GM12878 (cell line): Measurements from ENCODE around the gene PPRC1. TPM values are rescaled to one million over a fixed set of nuclear protein-coding genes. Genes with fewer than 3 reads are reported as not detected.

Experiments
- ATAC-seq: fragments of 200-7000 bp; cut with Tn5 transposase; 3 replicates; pipeline ENCODE4 v1.9.1; 2020; ENCODE audit warnings: mild to moderate bottlenecking, moderate library complexity
- BruUV-seq: library from RNA; stranded (reverse); fragments of 400-500 nt; replicated peaks from 2 replicates; lab custom pipeline; 2021; lab: Mats Ljungman, UMichigan
- CTCF ChIA-PET: fragments of 300-600 bp; sonication (Branson Sonifier 250); formaldehyde crosslinking; extraction: SDS; loops from one replicate; lab custom pipeline; 2021; ENCODE audit warnings: inconsistent platforms; lab: Yijun Ruan, JAX
- POLR2A ChIA-PET: fragments of 350-600 bp; formaldehyde crosslinking; extraction: SDS; loops from one replicate; lab custom pipeline; 2021; ENCODE audit warnings: inconsistent platforms; lab: Charles Lee
- RAD21 ChIA-PET: fragments of 300-600 bp; sonication (Branson Sonifier 250); formaldehyde crosslinking; loops from one replicate; lab custom pipeline; 2023; ENCODE audit warnings: antibody characterized with exemption; ENCODE audit not compliant: unreplicated experiment; lab: Charles Lee
- SMC1A ChIA-PET: fragments of 300-600 bp; sonication (Branson Sonifier 250); formaldehyde crosslinking; loops from one replicate; lab custom pipeline; 2023; ENCODE audit not compliant: unreplicated experiment, uncharacterized antibody; lab: Charles Lee
- DNase-seq: peaks from one replicate; pipeline ENCODE4 v3.0.0-alpha.2; 2011; ENCODE audit warnings: low read depth, low spot score
- FAIRE-seq: peaks from 3 replicates; lab custom pipeline; 2011; peaks lifted over from hg19 to GRCh38; lab: Jason Lieb, UNC
- H2AFZ ChIP-seq: 2 replicates; pipeline ENCODE4 v1.6.0; 2011; ENCODE audit warnings: low read depth, low read length, control low read depth; ENCODE audit not compliant: control insufficient read depth
- H3K27ac ChIP-seq: 2 replicates; pipeline ENCODE4 v1.5.1; 2011; ENCODE audit warnings: control low read depth; ENCODE audit not compliant: control insufficient read depth, insufficient read depth
- H3K27me3 ChIP-seq, 2 experiments: replicated peaks in 1 of 2; 2 replicates each; pipeline versions ENCODE4 v1.6.0 to v1.6.1; 2011; ENCODE audit warnings: low read length in 1 of 2; ENCODE audit not compliant: control insufficient read depth in 2 of 2, insufficient read depth in 2 of 2
- H3K36me3 ChIP-seq, 2 experiments: 2 replicates each; pipeline ENCODE4 v1.5.1; 2011; ENCODE audit warnings: low read length in 1 of 2; ENCODE audit not compliant: control insufficient read depth in 2 of 2, insufficient read depth in 2 of 2
- H3K4me1 ChIP-seq: 2 replicates; pipeline ENCODE4 v1.6.1; 2011; ENCODE audit warnings: mild to moderate bottlenecking, low read length, moderate library complexity, mixed read lengths; ENCODE audit not compliant: control insufficient read depth, insufficient read depth
- H3K4me2 ChIP-seq: 2 replicates; pipeline ENCODE4 v1.6.0; 2011; ENCODE audit warnings: control low read depth; ENCODE audit not compliant: control insufficient read depth, insufficient read depth
- H3K4me3 ChIP-seq: fragments of 200-600 bp; sonication (generic); 2 replicates; pipeline ENCODE4 v1.5.1; 2016
- H3K79me2 ChIP-seq: 2 replicates; pipeline ENCODE4 v1.6.0; 2011; ENCODE audit warnings: low read length; ENCODE audit not compliant: control insufficient read depth, insufficient read depth
- H3K9ac ChIP-seq: 2 replicates; pipeline ENCODE4 v1.8.0; 2011; ENCODE audit warnings: low read length, control low read depth, mixed read lengths; ENCODE audit not compliant: control insufficient read depth, insufficient read depth
- H3K9me3 ChIP-seq: replicated peaks from 3 replicates; pipeline ENCODE4 v1.5.1; 2011; ENCODE audit warnings: mild to moderate bottlenecking, low read length; ENCODE audit not compliant: control insufficient read depth, insufficient read depth
- H4K20me1 ChIP-seq: 2 replicates; pipeline ENCODE4 v1.6.0; 2011; ENCODE audit not compliant: control insufficient read depth, insufficient read depth
- BCL3 ChIP-seq: IDR thresholded peaks from 2 replicates; pipeline ENCODE4 v1.6.1; 2011; ENCODE audit warnings: borderline replicate concordance, low read depth, mild to moderate bottlenecking, moderate library complexity, low read length; ENCODE audit not compliant: insufficient read depth, poor library complexity, severe bottlenecking
- DPF2 ChIP-seq: fragments of 450-650 bp; IDR thresholded peaks from 2 replicates; pipeline ENCODE4 v1.6.1; 2017; ENCODE audit warnings: mild to moderate bottlenecking
- EP300 ChIP-seq, 2 experiments: fragments of 150-350 bp in 1 of 2; IDR thresholded peaks; 2 replicates each; pipeline ENCODE4 v1.6.1; 2011 to 2012; ENCODE audit warnings: low read depth in 2 of 2, low read length in 2 of 2, borderline replicate concordance in 1 of 2, improper control_type of control experiment in 1 of 2, inconsistent platforms in 1 of 2; ENCODE audit not compliant: control insufficient read depth in 1 of 2
- IKZF2 ChIP-seq, 2 experiments: fragments of 450-650 bp; IDR thresholded peaks; 2 replicates each; pipeline ENCODE4 v1.6.1; 2017; ENCODE audit warnings: mild to moderate bottlenecking in 2 of 2, moderate library complexity in 2 of 2
- JUND ChIP-seq: IDR thresholded peaks from 2 replicates; pipeline ENCODE4 v1.6.1; 2012; ENCODE audit warnings: low read depth, mild to moderate bottlenecking, low read length, improper control_type of control experiment, moderate library complexity
- MTA3 ChIP-seq: IDR thresholded peaks from 2 replicates; pipeline ENCODE4 v1.6.1; 2012; ENCODE audit warnings: low read length, inconsistent platforms, borderline replicate concordance
- NFYA ChIP-seq: IDR thresholded peaks from 2 replicates; pipeline ENCODE4 v1.6.1; 2011; ENCODE audit warnings: low read depth, mild to moderate bottlenecking, low read length, improper control_type of control experiment, borderline replicate concordance
- POLR2AphosphoS2 ChIP-seq: IDR thresholded peaks from 2 replicates; pipeline ENCODE4 v1.6.1; 2011; ENCODE audit warnings: low read depth, mild to moderate bottlenecking, low read length, improper control_type of control experiment, moderate library complexity
- SREBF1 ChIP-seq: IDR thresholded peaks from 2 replicates; pipeline ENCODE4 v1.6.1; 2012; ENCODE audit warnings: mild to moderate bottlenecking, low read length
- USF1 ChIP-seq: IDR thresholded peaks from 2 replicates; pipeline ENCODE4 v1.6.1; 2011; ENCODE audit warnings: borderline replicate concordance, low read depth, mild to moderate bottlenecking, moderate library complexity, mixed read lengths, low read length; ENCODE audit not compliant: insufficient read depth; ENCODE audit errors: extremely low read length
- USF2 ChIP-seq: IDR thresholded peaks from 2 replicates; pipeline ENCODE4 v1.6.1; 2011; ENCODE audit warnings: low read depth, low read length, improper control_type of control experiment, borderline replicate concordance
- WGBS: methylation state at CpG from one replicate; pipeline ENCODE4 v1.1.6; 2016; ENCODE audit warnings: low lambda C conversion rate; ENCODE audit not compliant: insufficient replicate concordance, insufficient coverage; ENCODE audit errors: missing lambda C conversion rate; 5-methylcytosine and 5-hydroxymethylcytosine counted together
- in situ Hi-C: fragments of 300-500 bp; cut with MboI; formaldehyde crosslinking; loops from 9 replicates; pipeline ENCODE4 v1.14.3; 2018; ENCODE audit warnings: mixed read lengths
- intact Hi-C: fragments of 100-400 bp; cut with micrococcal nuclease; formaldehyde crosslinking; loops from one replicate; pipeline ENCODE4 v1.14.2; 2022; ENCODE audit not compliant: unreplicated experiment
- polyA plus RNA-seq, 11 experiments: library from polyadenylated mRNA; depleted of rRNA in 4 of 11; unstranded in 6 of 11; stranded (reverse) in 5 of 11; fragments of >200 nt; fragmentation: Nextera tagmentation in 4 of 11; fragmentation: Illumina TruSeq in 1 of 11; extraction: Ambion mirVana in 4 of 11; extraction: Trizol in 1 of 11; gene quantifications; 1 replicate in 1 of 11; 2 replicates in 10 of 11; pipeline versions ENCODE4 v1.2.1 to v1.2.3, GENCODE V29; 2011 to 2016; ENCODE audit warnings: inconsistent platforms in 2 of 11, missing spikeins in 2 of 11, low read depth in 1 of 11
- total RNA-seq, 4 experiments: library from RNA; depleted of rRNA in 3 of 4; stranded (reverse); fragments of >200 nt in 3 of 4; fragmentation: Illumina TruSeq in 1 of 4; extraction: Trizol in 1 of 4; gene quantifications; 2 replicates each; pipeline versions ENCODE4 v1.2.1 to v1.2.3, GENCODE V29; 2013 to 2021

The PPRC1 gene
- total and polyA plus RNA-seq, 10 of the 15 experiments (the other 5 are each of a cell fraction or from before 2014, with no cell fraction given): 13.1 to 69.8 (median 32.4) TPM

DNA sequence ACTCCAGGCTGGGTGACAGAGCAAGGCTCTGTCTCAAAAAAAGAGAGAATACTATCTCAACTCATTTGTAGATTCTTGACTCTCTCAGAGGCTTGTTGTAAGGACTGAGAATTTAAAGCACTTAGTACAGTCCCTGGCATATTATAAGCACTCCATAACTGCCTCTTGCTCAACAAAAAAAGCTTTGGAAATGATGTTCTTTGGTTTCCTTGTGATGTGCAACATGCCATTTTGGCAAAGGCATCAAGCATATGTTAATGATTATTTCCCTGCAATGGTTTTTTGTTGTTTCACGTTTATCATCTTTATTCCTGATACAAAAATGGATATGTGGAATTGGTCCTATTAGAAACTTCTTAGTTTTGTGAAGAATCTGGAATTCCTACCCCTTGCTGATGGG lies 35.0 kb downstream of the PPRC1 start:
- H3K9ac ChIP-seq: no peak overlapping the region
- in situ Hi-C loops (loop anchor here (5.0 kb wide), 1 partner anchor 189 kb away; no protein-coding TSS in a partner anchor), intact Hi-C loops (loop anchor here (2.0 kb wide), 1 partner anchor 61 kb away; no protein-coding TSS in a partner anchor)
- H3K27ac ChIP-seq: no peak overlapping the region
- no peak for FAIRE-seq
- ChIA-PET CTCF (interaction anchor here (1.2 to 9.9 kb wide), 7 partner anchors 10 to 185 kb away, joined by 3 to 150 read pairs (median 25); no protein-coding TSS in a partner anchor), SMC1A (interaction anchor here (0.6 to 4.8 kb wide), 4 partner anchors 10 to 353 kb away, joined by 3 to 43 read pairs (median 21); no protein-coding TSS in a partner anchor), RAD21 (interaction anchor here (1.4 to 4.8 kb wide), 3 partner anchors 63 to 311 kb away, joined by 3 to 75 read pairs (median 52); no protein-coding TSS in a partner anchor), POLR2A (interaction anchor here (0.5 kb wide), 1 partner anchor 55 kb away, joined by 5 read pairs; no protein-coding TSS in a partner anchor)
- no peaks in the 10 kb centered on the region for H3K27me3 ChIP-seq
- no peaks in the 10 kb centered on the region for H3K79me2 ChIP-seq
- no peak for ATAC-seq
- no peak overlapping the region for H3K4me3 ChIP-seq
- H4K20me1 ChIP-seq: no peaks in the 10 kb centered on the region
- H3K9me3 ChIP-seq: no peaks in the 10 kb centered on the region
- peaks cover 0 to 9% of the 10 kb centered on the region in 2 experiments; a peak in 1 of 4 replicates for H3K36me3 ChIP-seq
- no peak overlapping the region for H2AFZ ChIP-seq
- 0% methylated on average over 1 of the region's 1 CpG for WGBS
- no TSS peak for BruUV-seq
- no peak overlapping the region for H3K4me2 ChIP-seq
- peaks cover 4% of the 10 kb centered on the region for H3K4me1 ChIP-seq
- DNase-seq: no peak
- TF ChIP-seq DPF2 (no peak), POLR2AphosphoS2 (no peak), NFYA (no peak), USF2 (no peak), MTA3 (no peak), EP300 (IDR thresholded peaks at IDR 0.05; ENCODE audit: borderline replicate concordance in 1 of 2, control insufficient read depth in 1 of 2, low read depth in 2 of 2, low read length in 2 of 2) (no peak), BCL3 (no peak), IKZF2 (IDR thresholded peaks at IDR 0.05) (no peak), USF1 (no peak), SREBF1 (no peak), JUND (no peak)
